Measurements from ENCODE around the gene NXPH4. TPM values are rescaled to one million over a fixed set of nuclear protein-coding genes. Genes with fewer than 3 reads are reported as not detected.
A peak's percentile ranks its signal among the peaks of the same experiment; 100 is the strongest.

NXPH4 gene
- total and polyA plus RNA-seq, 5 experiments from 2014 or later: 0.41 to 0.55 TPM; not detected in 3

DNA sequence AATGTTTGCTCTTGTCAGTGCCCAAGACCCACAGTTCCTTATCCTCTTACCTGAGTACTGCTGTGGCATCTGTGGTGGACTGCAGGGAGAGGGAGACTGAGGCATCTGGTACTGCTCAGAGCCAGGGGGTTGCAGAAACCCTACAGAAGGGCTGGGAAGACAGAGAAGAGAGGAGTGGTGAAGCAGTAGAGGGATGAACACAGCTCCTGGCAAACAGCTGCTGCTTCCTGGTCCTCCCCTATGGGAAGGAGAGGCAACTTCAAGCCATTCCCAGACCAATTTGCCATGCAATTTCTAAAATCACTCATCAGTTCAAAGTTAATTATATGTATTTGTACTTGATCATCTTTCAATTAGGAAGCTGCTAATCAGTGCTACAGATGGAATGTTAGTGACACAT, 50.1 kb downstream of the NXPH4 start:
- ATAC-seq: no peak
- no peaks in the 10 kb centered on the region for H3K27me3 Mint-ChIP-seq
- H3K4me1 Mint-ChIP-seq: peaks cover 4 to 6% (median 6%) of the 10 kb centered on the region in 4 donors
- peaks cover 4 to 80% (median 18%) of the 10 kb centered on the region in 3 donors for H3K36me3 Mint-ChIP-seq
- H3K27ac Mint-ChIP-seq: peak overlapping the region in 4 of 10 donors; percentile 5 to 47 (median 19)
- no peak for DNase-seq
- POLR2A ChIA-PET: no interaction called here
- no peaks in the 10 kb centered on the region for H3K9me3 Mint-ChIP-seq
- H3K4me3 Mint-ChIP-seq: no peak overlapping the region

DNA sequence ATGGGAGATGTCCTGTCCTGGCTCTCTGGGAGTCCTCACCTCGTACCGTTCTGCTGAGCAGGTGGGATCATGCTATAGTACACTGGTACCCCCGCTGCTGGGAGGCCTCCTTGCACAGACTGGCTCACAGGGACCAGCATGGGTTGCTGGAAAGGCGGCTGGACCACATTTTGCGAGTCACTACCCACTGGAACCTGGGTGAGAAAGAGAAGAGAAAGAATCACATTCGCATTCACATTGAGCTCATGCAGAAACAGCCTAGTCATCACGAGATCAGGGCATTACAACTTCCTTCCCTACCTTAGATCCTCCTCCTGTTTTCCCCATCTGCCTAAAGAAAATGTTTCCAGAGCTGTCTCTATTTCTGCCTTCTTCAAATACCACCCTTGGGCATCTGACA, 51.7 kb downstream of the NXPH4 start:
- Mint-ChIP-seq H3K4me1 (peaks cover 4 to 8% (median 6%) of the 10 kb centered on the region in 4 donors), H3K36me3 (peaks cover 4 to 83% (median 19%) of the 10 kb centered on the region in 3 donors), H3K27me3 (no peaks in the 10 kb centered on the region), H3K27ac (peak overlapping the region in 5 of 10 donors; percentile 23 to 78 (median 37)), H3K9me3 (no peaks in the 10 kb centered on the region), H3K4me3 (no peak overlapping the region)
- POLR2A ChIA-PET: no interaction called here
- DNase-seq (no peak), ATAC-seq (no peak)

GRCh38 chr12:57270966-57271470, 54.4 kb downstream of the NXPH4 start:
- POLR2A ChIA-PET: no interaction called here
- Mint-ChIP-seq H3K27ac (peak overlapping the region in 4 of 10 donors; percentile 0 to 71 (median 9)), H3K4me3 (no peak overlapping the region), H3K9me3 (no peaks in the 10 kb centered on the region), H3K36me3 (peaks cover 4 to 91% (median 23%) of the 10 kb centered on the region in 3 donors), H3K27me3 (no peaks in the 10 kb centered on the region), H3K4me1 (peaks cover 0 to 8% (median 5%) of the 10 kb centered on the region in 4 donors)
- DNase-seq (no peak), ATAC-seq (no peak)

DNA sequence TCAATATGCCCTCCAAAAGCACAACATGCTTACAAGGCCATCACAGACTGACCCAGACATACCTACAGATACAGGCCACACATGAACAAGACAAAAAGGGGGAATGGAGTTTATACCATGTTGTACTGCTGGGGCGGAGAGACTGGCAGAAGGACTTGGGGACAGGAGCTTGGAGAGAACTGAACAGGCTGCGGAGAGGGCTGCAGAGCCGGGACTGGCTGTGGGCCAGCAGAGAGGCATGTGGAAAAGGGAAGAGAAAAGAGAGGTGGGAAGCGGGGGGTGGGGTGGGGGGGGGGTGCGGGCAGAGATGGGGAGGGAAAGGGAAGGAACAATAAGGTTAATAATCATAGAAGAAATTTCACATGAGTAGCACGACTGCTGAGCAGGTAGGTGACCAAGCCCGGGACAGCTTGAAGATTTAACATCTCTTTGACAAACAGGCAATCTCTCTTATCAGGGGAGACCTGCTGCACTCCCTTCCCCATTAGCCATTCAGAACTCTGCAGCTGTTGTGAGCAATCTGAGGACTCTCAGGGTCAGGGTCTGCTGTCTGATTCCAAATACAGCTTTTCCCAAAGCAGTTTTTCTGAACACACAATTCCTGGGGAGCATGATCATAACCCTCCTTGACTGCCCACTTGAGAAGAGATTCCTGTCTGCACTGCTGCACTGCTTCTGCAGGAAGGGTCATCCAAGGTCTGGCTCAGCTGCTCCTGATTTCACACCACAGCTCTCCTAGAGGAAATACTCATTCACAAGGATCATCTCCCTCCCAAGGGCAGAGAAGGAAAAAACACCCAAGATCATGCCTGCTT, 56.0 kb downstream of the NXPH4 start:
- peaks cover 0 to 8% (median 5%) of the 10 kb centered on the region in 4 donors for H3K4me1 Mint-ChIP-seq
- no peaks in the 10 kb centered on the region for H3K9me3 Mint-ChIP-seq
- no peaks in the 10 kb centered on the region for H3K27me3 Mint-ChIP-seq
- H3K4me3 Mint-ChIP-seq: no peak overlapping the region
- H3K27ac Mint-ChIP-seq: peak overlapping the region in 3 of 10 donors; percentile 31 to 59 (median 45)
- H3K36me3 Mint-ChIP-seq: peaks cover 4 to 91% (median 29%) of the 10 kb centered on the region in 3 donors
- DNase-seq (no peak), ATAC-seq (no peak)
- POLR2A ChIA-PET: interaction anchor here (0.5 to 1.0 kb wide), 2 partner anchors 18 to 181 kb away, joined by 3 read pairs; no protein-coding TSS in a partner anchor

- H3K9me3 Mint-ChIP-seq: no peaks in the 10 kb centered on the region
- DNase-seq: no peak
- no peak for ATAC-seq
- peak overlapping the region in 1 of 10 donors; percentile 47 for H3K27ac Mint-ChIP-seq
- POLR2A ChIA-PET: no interaction called here
- no peaks in the 10 kb centered on the region for H3K27me3 Mint-ChIP-seq
- no peak overlapping the region for H3K4me3 Mint-ChIP-seq
- H3K36me3 Mint-ChIP-seq: peaks cover 4 to 92% (median 34%) of the 10 kb centered on the region in 3 donors
- H3K4me1 Mint-ChIP-seq: peaks cover 3 to 8% (median 5%) of the 10 kb centered on the region in 4 donors
Observed at GRCh38 chr12:57273516-57273915, 56.9 kb downstream of the NXPH4 start.

Small RNAs within 50 kb of the gene (microRNA-seq; reads per million reads assigned to microRNA genes)
- gene MIR1228 (ENCODE audit: borderline microRNAs expressed): not detected

Other genes starting within 250 kb of the NXPH4 start
- gene ZBTB39, start 210.2 kb upstream of the NXPH4 start, total RNA-seq: 10 to 100 TPM; 10.6 to 11.2 TPM
- gene ZBTB39, start 210.2 kb upstream of the NXPH4 start, polyA plus RNA-seq: 1 to 10 TPM; 1.7 to 2.8 (median 1.9) TPM
- not detected for gene TAC3, start 200.3 kb upstream of the NXPH4 start, total RNA-seq
- gene TAC3, start 200.3 kb upstream of the NXPH4 start, polyA plus RNA-seq: not detected
- gene MYO1A, start 166.7 kb upstream of the NXPH4 start, total RNA-seq: 1 to 10 TPM in 1 of 2 experiments, under 1 TPM in 1; 0.39 to 1.1 TPM
- gene MYO1A, start 166.7 kb upstream of the NXPH4 start, polyA plus RNA-seq: under 1 TPM in 1 of 3 donors, not detected in 2; 0.05 TPM
- 10 to 100 TPM; 27.8 to 29.5 TPM for gene NEMP1, start 138.0 kb upstream of the NXPH4 start, total RNA-seq
- 1 to 10 TPM; 2.6 to 5.5 (median 4.1) TPM for gene NEMP1, start 138.0 kb upstream of the NXPH4 start, polyA plus RNA-seq
- 10 to 100 TPM; 16.0 to 19.2 TPM for gene NAB2, start 127.7 kb upstream of the NXPH4 start, total RNA-seq
- gene NAB2, start 127.7 kb upstream of the NXPH4 start, polyA plus RNA-seq: 1 to 10 TPM; 1.2 to 4.0 (median 1.3) TPM
- 100 to 1,000 TPM; 298 to 316 TPM for gene STAT6, start 105.4 kb upstream of the NXPH4 start, total RNA-seq
- gene STAT6, start 105.4 kb upstream of the NXPH4 start, polyA plus RNA-seq: 10 to 100 TPM; 80.2 to 97.1 (median 80.5) TPM
- gene LRP1, start 88.3 kb upstream of the NXPH4 start, total RNA-seq: 1 to 10 TPM; 4.9 to 6.0 TPM
- under 1 TPM in 2 of 3 donors, not detected in 1; 0.51 to 0.52 TPM for gene LRP1, start 88.3 kb upstream of the NXPH4 start, polyA plus RNA-seq
- gene LRP1-AS, start 69.2 kb upstream of the NXPH4 start, total RNA-seq: not detected
- gene LRP1-AS, start 69.2 kb upstream of the NXPH4 start, polyA plus RNA-seq: not detected
- gene SHMT2, start 12.9 kb downstream of the NXPH4 start, total RNA-seq: 10 to 100 TPM; 45.2 to 45.3 TPM
- gene SHMT2, start 12.9 kb downstream of the NXPH4 start, polyA plus RNA-seq: 10 to 100 TPM; 27.3 to 31.2 (median 28.8) TPM
- 1 to 10 TPM; 2.5 to 2.6 TPM for gene STAC3, start 34.4 kb downstream of the NXPH4 start, total RNA-seq
- not detected for gene STAC3, start 34.4 kb downstream of the NXPH4 start, polyA plus RNA-seq
- 100 to 1,000 TPM; 104 to 115 TPM for gene R3HDM2, start 214.2 kb downstream of the NXPH4 start, total RNA-seq
- gene R3HDM2, start 214.2 kb downstream of the NXPH4 start, polyA plus RNA-seq: 10 to 100 TPM in 1 of 3 donors, 1 to 10 TPM in 2; 5.4 to 17.3 (median 7.4) TPM
- under 1 TPM; 0.18 to 0.19 TPM for gene INHBC, start 218.0 kb downstream of the NXPH4 start, total RNA-seq
- not detected for gene INHBC, start 218.0 kb downstream of the NXPH4 start, polyA plus RNA-seq
- gene INHBE, start 238.5 kb downstream of the NXPH4 start, total RNA-seq: not detected
- gene INHBE, start 238.5 kb downstream of the NXPH4 start, polyA plus RNA-seq: under 1 TPM in 1 of 3 donors, not detected in 2; 0.16 TPM
- gene GLI1, start 243.0 kb downstream of the NXPH4 start, total RNA-seq: 1 to 10 TPM; 1.9 to 2.7 TPM
- not detected for gene GLI1, start 243.0 kb downstream of the NXPH4 start, polyA plus RNA-seq

All from naive thymus-derived CD8-positive, alpha-beta T cell (primary cell).